CD4-positive, alpha-beta T cell treated with Interleukin-6 for 4 hours (primary cell): ENCODE data around the gene TRIM47.

ENCODE experiments used
- DNase-seq: peaks from one replicate; pipeline ENCODE4 v3.0.0-alpha.2; 2020; ENCODE audit warnings: mixed read lengths

TRIM47 gene

GRCh38 chr17:75828076-75828400 is 50.3 kb downstream of the TRIM47 start:
- DNase-seq, result no peak

DNA sequence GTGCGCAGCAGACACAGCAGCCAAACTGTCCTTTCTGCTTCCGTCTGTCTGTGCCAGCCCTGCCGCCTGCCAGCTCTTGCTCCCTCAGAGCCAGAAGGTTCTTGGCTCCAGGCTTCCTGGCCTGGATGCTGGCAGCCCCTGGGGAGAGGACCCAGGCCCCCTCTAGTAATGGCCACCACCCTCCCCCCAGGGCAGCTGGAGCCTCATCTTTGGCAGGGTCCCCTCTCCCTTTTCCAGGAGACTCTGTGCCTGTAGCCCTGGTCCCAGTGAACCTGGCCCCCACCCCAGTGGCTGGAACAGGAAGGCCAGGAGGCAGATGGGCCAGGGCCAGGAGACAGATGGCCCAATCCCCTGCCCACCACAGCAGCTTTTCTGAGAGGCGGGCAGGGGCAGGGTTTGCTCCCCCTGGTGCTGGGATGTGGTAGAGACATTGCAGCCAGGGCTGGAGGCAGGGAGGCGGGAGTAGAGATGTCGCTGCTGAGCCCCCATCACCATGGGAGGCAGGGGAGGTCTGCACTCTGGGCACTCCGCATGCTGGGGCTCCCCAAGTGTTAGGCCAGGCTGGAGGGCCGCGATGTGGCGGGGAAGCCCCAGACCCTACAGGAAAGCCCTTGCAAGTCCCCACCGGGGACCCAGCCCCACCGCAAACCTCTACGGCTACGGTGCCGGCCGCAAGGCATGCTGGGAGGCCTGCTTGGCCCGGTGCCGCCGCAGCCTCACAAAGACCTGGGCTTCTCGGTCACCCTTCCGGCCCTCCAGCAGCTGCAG is 50.9 kb downstream of the TRIM47 start:
- peak; percentile 77 for DNase-seq

GRCh38 chr17:75826561-75827307 is 51.6 kb downstream of the TRIM47 start:
- no peak for DNase-seq

DNA sequence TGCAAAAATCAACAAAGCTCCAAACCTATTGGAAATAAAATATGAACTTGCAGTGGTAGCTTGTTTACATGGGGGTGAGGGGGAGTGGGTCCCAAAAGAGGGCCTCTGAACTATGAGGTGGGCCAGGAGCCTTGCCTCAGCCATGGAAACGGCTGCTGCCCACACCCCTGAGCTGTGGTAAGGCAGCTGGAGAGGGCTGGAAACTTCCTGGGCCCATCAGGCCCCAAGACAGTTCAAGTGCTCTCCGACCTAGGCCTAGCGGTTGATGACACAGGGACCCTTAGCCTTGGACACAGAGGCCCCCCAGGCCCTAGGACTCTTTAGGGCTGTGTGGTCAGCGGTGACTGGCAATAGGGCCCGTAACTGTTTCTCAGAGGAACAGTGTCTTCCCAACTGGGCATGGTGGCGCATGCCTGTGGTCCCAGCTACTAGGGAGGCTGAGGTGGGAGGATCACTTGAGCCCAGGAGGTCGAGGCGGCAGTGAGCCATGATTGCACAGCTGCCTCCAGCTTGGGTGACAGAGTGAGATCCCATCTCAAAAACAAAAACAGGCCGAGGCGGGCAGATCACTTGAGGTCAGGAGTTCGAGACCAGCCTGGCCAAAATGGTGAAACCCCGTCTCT is 52.5 kb downstream of the TRIM47 start:
- DNase-seq, result no peak

DNA sequence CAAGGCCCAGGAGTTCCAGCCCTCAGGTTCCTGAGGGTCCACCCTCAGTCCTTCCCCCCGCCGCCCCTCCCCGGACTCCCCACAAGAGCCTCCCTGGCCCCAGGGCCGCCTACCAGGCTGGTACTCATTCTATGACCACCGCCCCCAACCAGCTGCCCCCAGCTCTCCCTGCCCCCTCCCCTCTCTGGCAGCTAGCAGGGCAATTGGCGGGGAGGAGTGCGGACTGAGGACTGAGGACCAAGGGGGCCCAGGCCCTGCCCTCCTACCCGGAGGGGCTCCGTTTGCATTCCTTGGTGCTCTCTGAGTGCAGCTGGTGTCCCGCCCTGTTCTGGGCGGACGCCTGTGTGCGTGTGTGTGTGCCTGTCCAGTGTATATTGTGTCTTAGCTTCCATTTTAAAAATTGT is 53.2 kb downstream of the TRIM47 start:
- DNase-seq, result no peak

DNA sequence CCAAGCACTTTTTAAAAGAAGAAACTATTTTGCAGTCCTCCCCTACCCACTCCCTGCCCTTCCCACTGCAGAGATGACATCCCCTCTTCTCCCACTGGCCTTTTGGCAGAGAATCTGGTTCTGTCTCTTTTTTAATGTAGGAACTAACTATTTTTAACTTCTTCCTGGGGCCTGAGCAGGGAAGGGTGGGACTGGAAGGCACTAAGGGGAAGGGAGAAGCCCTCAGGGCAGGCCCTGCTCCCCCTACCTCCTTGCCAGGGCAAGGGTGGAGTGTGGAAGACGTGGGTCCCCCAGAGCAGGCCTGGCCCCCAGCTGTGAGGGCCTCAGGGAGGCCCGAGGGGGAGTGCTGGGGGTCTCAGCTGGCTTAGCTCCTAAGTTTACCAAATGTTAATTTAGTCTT is 53.7 kb downstream of the TRIM47 start:
- no peak for DNase-seq
